Muscle of leg (tissue), 11 donors: Measurements from ENCODE around the gene HOXA3. TPM values are rescaled to one million over a fixed set of nuclear protein-coding genes. Genes with fewer than 3 reads are reported as not detected.
A peak's percentile ranks its signal among the peaks of the same experiment; 100 is the strongest.

ENCODE experiments used
- DNase-seq: peaks from one replicate; pipeline ENCODE4 v3.0.0; 2013
- H3K27ac ChIP-seq: one replicate; pipeline ENCODE4 v1.5.1; 2013; ENCODE audit warnings: mild to moderate bottlenecking, low read length, control low read depth
- H3K27me3 ChIP-seq: one replicate; pipeline ENCODE4 v1.6.1; 2013; ENCODE audit warnings: low read length; ENCODE audit not compliant: control insufficient read depth, insufficient read depth
- H3K36me3 ChIP-seq: one replicate; pipeline ENCODE4 v1.6.1; 2013; ENCODE audit warnings: low read length; ENCODE audit not compliant: control insufficient read depth, insufficient read depth
- H3K4me1 ChIP-seq: one replicate; pipeline ENCODE4 v1.6.1; 2013; ENCODE audit warnings: low read length; ENCODE audit not compliant: control insufficient read depth, insufficient read depth
- H3K4me3 ChIP-seq: one replicate; pipeline ENCODE4 v1.5.1; 2013; ENCODE audit warnings: low read length, control low read depth
- H3K9me3 ChIP-seq: replicated peaks from 2 replicates; pipeline ENCODE4 v1.6.1; 2013; ENCODE audit warnings: low read depth, low read length; ENCODE audit not compliant: control insufficient read depth
- WGBS: methylation state at CpG from one replicate; pipeline ENCODE4 v1.1.5; 2013; ENCODE audit warnings: missing lambda C conversion rate; ENCODE audit not compliant: insufficient coverage; 5-methylcytosine and 5-hydroxymethylcytosine counted together
- polyA plus RNA-seq, 8 donors: library from polyadenylated mRNA; unstranded; fragments of 120-200 nt; gene quantifications; one replicate each; pipeline versions ENCODE4 v1.2.1 to v1.2.3, GENCODE V29; 2013; ENCODE audit warnings: inconsistent platforms in 1 of 8, low replicate concordance in 1 of 8; ENCODE audit not compliant: insufficient read length in 8 of 8, insufficient read depth in 1 of 8
- total RNA-seq: library from RNA; stranded (reverse); fragments of 120-200 nt; gene quantifications from one replicate; pipeline ENCODE4 v1.2.4, GENCODE V29; 2013

Gene HOXA3
- total and polyA plus RNA-seq, 9 donors = 4.7 to 12.5 (median 9.3) TPM

- Histone ChIP-seq H3K4me3 (peak within 1 kb of the TSS; percentile 72), H3K27ac (peak within 1 kb of the TSS; percentile 98), H3K36me3 (peaks cover 13% of the 10 kb centered on the region), H3K9me3 (no peaks in the 10 kb centered on the region), H3K27me3 (peaks cover 60% of the 10 kb centered on the region), H3K4me1 (peaks cover 60% of the 10 kb centered on the region)
- peak; percentile 98 for DNase-seq
- WGBS = 0% methylated on average over 55 of the region's 82 CpGs
Observed at GRCh38 chr7:27165089-27165995, 13.0 kb upstream of the HOXA3 start, which contains the start of gene HOXA9. Gene HOXA9 (minus strand): TSS chr7:27165537. CDS start chr7:27165457, 80 bp downstream.

GRCh38 chr7:27164367-27165088 is 12.1 kb upstream of the HOXA3 start:
- Histone ChIP-seq H3K4me3 (peak overlapping the region; percentile 72), H3K27me3 (peaks cover 57% of the 10 kb centered on the region), H3K9me3 (no peaks in the 10 kb centered on the region), H3K36me3 (peaks cover 13% of the 10 kb centered on the region), H3K4me1 (peaks cover 59% of the 10 kb centered on the region), H3K27ac (peak overlapping the region; percentile 98)
- 2% methylated on average over 44 of the region's 47 CpGs for WGBS
- DNase-seq = peak; percentile 72

GRCh38 chr7:27164045-27164366 is 11.6 kb upstream of the HOXA3 start:
- peak overlapping the region; percentile 98 for H3K27ac ChIP-seq
- peak overlapping the region; percentile 72 for H3K4me3 ChIP-seq
- DNase-seq = peak; percentile 53
- no peaks in the 10 kb centered on the region for H3K9me3 ChIP-seq
- H3K36me3 ChIP-seq = peaks cover 10% of the 10 kb centered on the region
- peaks cover 58% of the 10 kb centered on the region for H3K27me3 ChIP-seq
- peaks cover 64% of the 10 kb centered on the region for H3K4me1 ChIP-seq
- WGBS = 14% methylated on average over 6 of the region's 12 CpGs

GRCh38 chr7:27163288-27164044 is 11.1 kb upstream of the HOXA3 start:
- H3K9me3 ChIP-seq = no peaks in the 10 kb centered on the region
- peak overlapping the region; percentile 98 for H3K27ac ChIP-seq
- peak overlapping the region; percentile 72 for H3K4me3 ChIP-seq
- WGBS = 12% methylated on average over 16 of the region's 24 CpGs
- peaks cover 57% of the 10 kb centered on the region for H3K27me3 ChIP-seq
- peak; percentile 52 for DNase-seq
- H3K4me1 ChIP-seq = peaks cover 64% of the 10 kb centered on the region
- H3K36me3 ChIP-seq = peaks cover 10% of the 10 kb centered on the region

- peak; percentile 36 for DNase-seq
- H3K36me3 ChIP-seq = peaks cover 10% of the 10 kb centered on the region
- peak overlapping the region; percentile 98 for H3K27ac ChIP-seq
- H3K4me3 ChIP-seq = peak overlapping the region; percentile 72
- peaks cover 61% of the 10 kb centered on the region for H3K4me1 ChIP-seq
- H3K27me3 ChIP-seq = peaks cover 56% of the 10 kb centered on the region
- no CpG with 5 or more reads among the region's 7 CpGs for WGBS
- H3K9me3 ChIP-seq = no peaks in the 10 kb centered on the region
Observed at GRCh38 chr7:27162561-27163287, 10.3 kb upstream of the HOXA3 start.

DNA sequence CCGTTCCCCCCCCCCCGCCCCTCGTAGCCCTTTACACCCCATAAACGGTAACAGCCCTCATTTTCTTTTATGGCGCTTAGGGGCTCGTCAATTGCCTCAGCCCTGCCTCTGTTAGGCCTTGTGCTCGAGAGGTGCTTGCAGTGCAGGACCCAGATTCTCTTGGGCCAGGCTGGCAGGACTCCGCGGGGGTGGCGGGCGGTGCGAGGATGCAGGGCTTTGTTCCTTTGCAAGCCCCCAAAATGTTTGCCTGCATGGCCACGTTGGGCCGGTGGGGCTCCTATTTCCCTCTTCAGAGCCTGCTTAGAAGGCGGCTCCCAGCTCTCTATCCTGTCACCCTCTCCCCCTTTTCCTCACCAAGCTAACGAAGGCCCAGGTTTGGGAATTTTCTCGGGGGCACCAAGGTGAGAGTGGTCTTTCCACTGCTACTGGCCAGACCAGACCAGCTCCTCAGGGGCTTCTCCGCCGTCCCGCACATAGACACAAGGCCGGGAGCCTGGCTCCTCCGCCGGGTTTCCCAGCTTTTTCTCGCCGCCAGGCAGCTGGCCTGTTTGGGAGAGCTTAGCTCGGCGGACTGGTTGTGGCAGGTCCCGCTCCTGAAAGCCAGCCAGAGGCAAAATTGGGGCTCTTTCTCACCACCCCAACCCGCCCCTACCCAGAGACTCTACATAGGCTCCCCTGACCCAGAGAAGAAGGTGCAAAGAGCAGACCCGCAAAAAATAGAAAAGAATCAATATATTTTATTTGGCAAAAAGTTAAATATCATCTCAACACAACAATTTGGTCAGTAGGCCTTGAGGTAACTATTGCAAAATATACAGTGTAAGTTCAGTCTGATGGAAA is 9.6 kb upstream of the HOXA3 start:
- peaks cover 61% of the 10 kb centered on the region for H3K4me1 ChIP-seq
- peaks cover 10% of the 10 kb centered on the region for H3K36me3 ChIP-seq
- peak overlapping the region; percentile 72 for H3K4me3 ChIP-seq
- no peaks in the 10 kb centered on the region for H3K9me3 ChIP-seq
- peaks cover 60% of the 10 kb centered on the region for H3K27me3 ChIP-seq
- 21% methylated on average over 16 of the region's 30 CpGs for WGBS
- peak overlapping the region; percentile 97 for H3K27ac ChIP-seq
- DNase-seq = peak; percentile 69

GRCh38 chr7:27161214-27161720 is 8.9 kb upstream of the HOXA3 start:
- peak overlapping the region; percentile 97 for H3K27ac ChIP-seq
- DNase-seq = peak; percentile 76
- H3K4me1 ChIP-seq = peaks cover 56% of the 10 kb centered on the region
- no peaks in the 10 kb centered on the region for H3K9me3 ChIP-seq
- 0% methylated on average over 8 of the region's 27 CpGs for WGBS
- H3K36me3 ChIP-seq = peaks cover 10% of the 10 kb centered on the region
- peak overlapping the region; percentile 72 for H3K4me3 ChIP-seq
- peaks cover 58% of the 10 kb centered on the region for H3K27me3 ChIP-seq

- 3% methylated on average over 50 of the region's 54 CpGs for WGBS
- peak overlapping the region; percentile 72 for H3K4me3 ChIP-seq
- peak overlapping the region; percentile 97 for H3K27ac ChIP-seq
- peaks cover 10% of the 10 kb centered on the region for H3K36me3 ChIP-seq
- H3K27me3 ChIP-seq = peaks cover 55% of the 10 kb centered on the region
- H3K4me1 ChIP-seq = peaks cover 52% of the 10 kb centered on the region
- H3K9me3 ChIP-seq = no peaks in the 10 kb centered on the region
- peak; percentile 95 for DNase-seq
Observed at GRCh38 chr7:27160546-27161213, 8.3 kb upstream of the HOXA3 start.
